Endothelial cell of umbilical vein (primary cell): Measurements from ENCODE around the gene INPP4B. TPM values are rescaled to one million over a fixed set of nuclear protein-coding genes. Genes with fewer than 3 reads are reported as not detected.
A peak's percentile ranks its signal among the peaks of the same experiment; 100 is the strongest.

ENCODE experiments used
- BruUV-seq: library from RNA; stranded (reverse); fragments of 400-500 nt; replicated peaks from 2 replicates; lab custom pipeline; 2021; lab: Mats Ljungman, UMichigan
- CTCF ChIA-PET: fragments of 300-600, 350-600 bp; sonication (Branson Sonifier 250); formaldehyde crosslinking; loops from one replicate; lab custom pipeline; 2021; ENCODE audit warnings: antibody characterized with exemption, inconsistent platforms; lab: Charles Lee
- POLR2A ChIA-PET: fragments of 300-600, 350-600 bp; sonication (Branson Sonifier 250); formaldehyde crosslinking; loops from one replicate; lab custom pipeline; 2021; ENCODE audit warnings: antibody characterized with exemption, inconsistent platforms; lab: Charles Lee
- DNase-seq: peaks from one replicate; pipeline ENCODE4 v3.0.0-alpha.2; 2011; ENCODE audit warnings: low read depth, low spot score
- FAIRE-seq: peaks from 2 replicates; lab custom pipeline; 2011; peaks lifted over from hg19 to GRCh38; lab: Jason Lieb, UNC
- H2AFZ ChIP-seq: 2 replicates; pipeline ENCODE4 v1.6.0; 2012; ENCODE audit warnings: low read depth, low read length, control low read depth, inconsistent platforms
- H3K27ac ChIP-seq: 2 replicates; pipeline ENCODE4 v1.5.1; 2011; ENCODE audit warnings: low read depth, mild to moderate bottlenecking, control low read depth, low read length, moderate library complexity; ENCODE audit not compliant: insufficient read depth
- H3K27me3 ChIP-seq, 2 experiments: 2 replicates each; pipeline versions ENCODE4 v1.6.0 to v1.6.1; 2011; ENCODE audit warnings: low read length in 2 of 2, mixed read lengths in 1 of 2; ENCODE audit not compliant: control insufficient read depth in 2 of 2, insufficient read depth in 2 of 2
- H3K36me3 ChIP-seq, 2 experiments: 2 replicates in 1 of 2; 3 replicates in 1 of 2; pipeline ENCODE4 v1.5.1; 2011; ENCODE audit warnings: low read length in 2 of 2, mild to moderate bottlenecking in 1 of 2, moderate library complexity in 1 of 2; ENCODE audit not compliant: control insufficient read depth in 2 of 2, insufficient read depth in 2 of 2; ENCODE audit errors: extremely low read depth in 1 of 2
- H3K4me1 ChIP-seq: 3 replicates; pipeline ENCODE4 v1.5.1; 2011; ENCODE audit warnings: mild to moderate bottlenecking, low read length; ENCODE audit not compliant: control insufficient read depth, insufficient read depth; ENCODE audit errors: extremely low read depth
- H3K4me2 ChIP-seq: 2 replicates; pipeline ENCODE4 v1.6.1; 2011; ENCODE audit warnings: low read length, control low read depth, mixed read lengths; ENCODE audit not compliant: insufficient read depth
- H3K4me3 ChIP-seq, 3 experiments: fragments of 200-600 bp in 1 of 3; sonication (generic), shearing (Covaris generic) in 1 of 3; replicated peaks in 1 of 3; 2 replicates each; pipeline ENCODE4 v1.5.1; 2011 to 2016; ENCODE audit warnings: control low read depth in 3 of 3, low read length in 3 of 3, mild to moderate bottlenecking in 2 of 3, inconsistent platforms in 1 of 3, low read depth in 1 of 3, moderate library complexity in 1 of 3; ENCODE audit not compliant: insufficient read depth in 1 of 3
- H3K79me2 ChIP-seq: 2 replicates; pipeline ENCODE4 v1.6.0; 2012; ENCODE audit warnings: low read length, inconsistent platforms; ENCODE audit not compliant: control insufficient read depth, insufficient read depth
- H3K9ac ChIP-seq: replicated peaks from 2 replicates; pipeline ENCODE3; 2011; ENCODE audit warnings: low read length, control low read depth; ENCODE audit not compliant: insufficient read depth; ENCODE audit errors: extremely low read depth
- H3K9me1 ChIP-seq: replicated peaks from 3 replicates; pipeline ENCODE4 v1.6.0; 2011; ENCODE audit warnings: mild to moderate bottlenecking, low read length; ENCODE audit not compliant: control insufficient read depth, insufficient read depth; ENCODE audit errors: extremely low read depth
- H3K9me3 ChIP-seq: replicated peaks from 2 replicates; pipeline ENCODE4 v1.5.1; 2012; ENCODE audit warnings: low read length, inconsistent platforms; ENCODE audit not compliant: control insufficient read depth, insufficient read depth
- H4K20me1 ChIP-seq: replicated peaks from 2 replicates; pipeline ENCODE3; 2011; ENCODE audit warnings: mild to moderate bottlenecking, low read length; ENCODE audit not compliant: control insufficient read depth, insufficient read depth; ENCODE audit errors: extremely low read depth
- EZH2 ChIP-seq: IDR thresholded peaks from 2 replicates; pipeline ENCODE4 v1.6.1; 2012; ENCODE audit warnings: borderline replicate concordance, low read depth, mild to moderate bottlenecking, moderate library complexity, low read length, inconsistent platforms; ENCODE audit not compliant: severe bottlenecking
- JUN ChIP-seq: IDR thresholded peaks from 2 replicates; pipeline ENCODE4 v1.6.1; 2011; ENCODE audit warnings: borderline replicate concordance, low read depth; ENCODE audit not compliant: insufficient read length, insufficient read depth
- dilution Hi-C: fragments of 300-500 bp; cut with MboI; formaldehyde crosslinking; loops from one replicate; pipeline ENCODE4 v1.15.0; 2019; ENCODE audit warnings: low sequenced_read_pairs; ENCODE audit not compliant: extremely low pct_ligation_motif_present
- intact Hi-C: fragments of 100-400 bp; cut with micrococcal nuclease; formaldehyde crosslinking; loops from one replicate; pipeline ENCODE4 v1.10.0; 2022
- polyA plus RNA-seq, 4 experiments: library from polyadenylated mRNA; depleted of rRNA in 3 of 4; stranded (reverse) in 3 of 4; unstranded in 1 of 4; fragments of >200 nt; gene quantifications; 2 replicates each; pipeline versions ENCODE4 v1.2.1 to v1.2.3, GENCODE V29; 2011 to 2012; ENCODE audit warnings: missing spikeins in 1 of 4
- total RNA-seq: library from RNA; stranded (reverse); gene quantifications from 2 replicates; pipeline ENCODE4 v1.2.3, GENCODE V29; 2021
- TF ChIP-seq, protein P1 (sequence below), 2 donors: IDR thresholded peaks; 1 replicate in 1 of 2; 2 replicates in 1 of 2; pipeline ENCODE4 v1.5.1; 2011; ENCODE audit warnings: low read length in 2 of 2, mild to moderate bottlenecking in 2 of 2, moderate library complexity in 2 of 2, control low read depth in 1 of 2, inconsistent platforms in 1 of 2, low read depth in 1 of 2; ENCODE audit not compliant: insufficient read depth in 1 of 2; ENCODE audit errors: extremely low read depth in 1 of 2

Gene INPP4B
- total and polyA plus RNA-seq, 2 donors (not counting 3 experiments of a cell fraction or from before 2014, with no cell fraction given): 0.41 to 3.1 TPM

- no peaks in the 10 kb centered on the region for H3K36me3 ChIP-seq
- DNase-seq (peak; percentile 18), FAIRE-seq (no peak)
- dilution Hi-C loops (no loop called here), intact Hi-C loops (loop anchor here (1.0 to 10.0 kb wide), 6 partner anchors 338 to 1689 kb away; partner anchors contain the start of gene USP38)
- H3K27ac ChIP-seq: no peak overlapping the region
- no TSS peak for BruUV-seq
- TF ChIP-seq JUN: no peak
- peak; percentile 54 for TF ChIP-seq EZH2
- TF ChIP-seq, protein P1, sequence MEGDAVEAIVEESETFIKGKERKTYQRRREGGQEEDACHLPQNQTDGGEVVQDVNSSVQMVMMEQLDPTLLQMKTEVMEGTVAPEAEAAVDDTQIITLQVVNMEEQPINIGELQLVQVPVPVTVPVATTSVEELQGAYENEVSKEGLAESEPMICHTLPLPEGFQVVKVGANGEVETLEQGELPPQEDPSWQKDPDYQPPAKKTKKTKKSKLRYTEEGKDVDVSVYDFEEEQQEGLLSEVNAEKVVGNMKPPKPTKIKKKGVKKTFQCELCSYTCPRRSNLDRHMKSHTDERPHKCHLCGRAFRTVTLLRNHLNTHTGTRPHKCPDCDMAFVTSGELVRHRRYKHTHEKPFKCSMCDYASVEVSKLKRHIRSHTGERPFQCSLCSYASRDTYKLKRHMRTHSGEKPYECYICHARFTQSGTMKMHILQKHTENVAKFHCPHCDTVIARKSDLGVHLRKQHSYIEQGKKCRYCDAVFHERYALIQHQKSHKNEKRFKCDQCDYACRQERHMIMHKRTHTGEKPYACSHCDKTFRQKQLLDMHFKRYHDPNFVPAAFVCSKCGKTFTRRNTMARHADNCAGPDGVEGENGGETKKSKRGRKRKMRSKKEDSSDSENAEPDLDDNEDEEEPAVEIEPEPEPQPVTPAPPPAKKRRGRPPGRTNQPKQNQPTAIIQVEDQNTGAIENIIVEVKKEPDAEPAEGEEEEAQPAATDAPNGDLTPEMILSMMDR (IDR thresholded peaks at IDR 0.05; ENCODE audit: extremely low read depth in 1 of 2, insufficient read depth in 1 of 2, low read depth in 1 of 2, low read length in 2 of 2): peak in 1 of 2 donors; percentile 22
- peak overlapping the region; percentile 89 for H2AFZ ChIP-seq
- no peaks in the 10 kb centered on the region for H4K20me1 ChIP-seq
- no peaks in the 10 kb centered on the region for H3K79me2 ChIP-seq
- H3K27me3 ChIP-seq: peaks cover 14 to 21% of the 10 kb centered on the region in 2 experiments
- no peaks in the 10 kb centered on the region for H3K4me1 ChIP-seq
- POLR2A ChIA-PET: no interaction called here
- H3K4me2 ChIP-seq: peak overlapping the region; percentile 89
- H3K9me3 ChIP-seq: no peaks in the 10 kb centered on the region
- peak overlapping the region; percentile 35 for H3K9ac ChIP-seq
- CTCF ChIA-PET: interaction anchor here (0.6 to 1.6 kb wide), 4 partner anchors 8 to 718 kb away, joined by 3 to 5 read pairs (median 3); no protein-coding TSS in a partner anchor
- H3K4me3 ChIP-seq: peak overlapping the region; percentile 42 to 68 (median 61)
- no peaks in the 10 kb centered on the region for H3K9me1 ChIP-seq
Observed at GRCh38 chr4:142846729-142847596, 862 bp upstream of the INPP4B start.
